Natural killer cell (primary cell): ENCODE measurements around the gene LAMC1. TPM values are rescaled to one million over a fixed set of nuclear protein-coding genes. Genes with fewer than 3 reads are reported as not detected.

Experiments
- ATAC-seq, 3 donors: fragments of 150-1000 bp in 2 of 3; fragments of 200-7000 bp in 1 of 3; cut with Tn5 transposase; 1 replicate in 1 of 3; 2 replicates in 2 of 3; pipeline ENCODE4 v1.10.0; 2021; ENCODE audit warnings: mild to moderate bottlenecking in 2 of 3, moderate library complexity in 2 of 3
- DNase-seq, 2 donors: peaks; one replicate each; pipeline versions ENCODE4 v3.0.0 to v3.0.0-alpha.2; 2013 to 2021; ENCODE audit warnings: mixed read lengths in 1 of 2
- H3K27ac ChIP-seq: one replicate; pipeline ENCODE4 v1.5.1; 2013; ENCODE audit warnings: mild to moderate bottlenecking, low read length
- H3K27me3 ChIP-seq: one replicate; pipeline ENCODE4 v1.6.1; 2013; ENCODE audit warnings: low read length; ENCODE audit not compliant: control insufficient read depth, insufficient read depth
- H3K36me3 ChIP-seq: one replicate; pipeline ENCODE4 v1.6.1; 2013; ENCODE audit warnings: low read length; ENCODE audit not compliant: control insufficient read depth, insufficient read depth
- H3K4me1 ChIP-seq: one replicate; pipeline ENCODE4 v1.6.1; 2013; ENCODE audit warnings: low read length; ENCODE audit not compliant: control insufficient read depth, insufficient read depth
- H3K4me3 ChIP-seq: one replicate; pipeline ENCODE4 v1.5.1; 2013; ENCODE audit warnings: low read length
- H3K9me3 ChIP-seq: one replicate; pipeline ENCODE4 v1.6.1; 2013; ENCODE audit warnings: low read length; ENCODE audit not compliant: control insufficient read depth, insufficient read depth
- H3K27ac Mint-ChIP-seq, 2 donors: one replicate each; pipeline ENCODE4 v1.8.0; 2022; ENCODE audit warnings: mild to moderate bottlenecking in 2 of 2, mixed read lengths in 2 of 2, moderate library complexity in 1 of 2
- H3K27me3 Mint-ChIP-seq, 2 donors: one replicate each; pipeline ENCODE4 v1.8.0; 2022; ENCODE audit warnings: low read depth in 2 of 2, mixed read lengths in 2 of 2
- H3K36me3 Mint-ChIP-seq: one replicate; pipeline ENCODE4 v1.8.0; 2022; ENCODE audit warnings: mixed read lengths
- H3K4me1 Mint-ChIP-seq, 2 donors: one replicate each; pipeline ENCODE4 v1.8.0; 2022; ENCODE audit warnings: mixed read lengths in 2 of 2
- H3K4me3 Mint-ChIP-seq: one replicate; pipeline ENCODE4 v1.8.0; 2022; ENCODE audit warnings: mild to moderate bottlenecking, moderate library complexity, mixed read lengths
- H3K9me3 Mint-ChIP-seq, 2 donors: one replicate each; pipeline ENCODE4 v1.8.0; 2022; ENCODE audit warnings: mixed read lengths in 2 of 2
- WGBS: methylation state at CpG from one replicate; pipeline ENCODE4 v1.1.7; 2013; ENCODE audit warnings: missing lambda C conversion rate; ENCODE audit not compliant: insufficient coverage; 5-methylcytosine and 5-hydroxymethylcytosine counted together
- intact Hi-C: fragments of 100-400 bp; cut with micrococcal nuclease; formaldehyde crosslinking; loops from one replicate; pipeline ENCODE4 v1.14.2; 2022
- total RNA-seq, 4 donors: library from RNA; stranded (reverse); fragments of 120-200 nt in 1 of 4; gene quantifications; one replicate each; pipeline versions ENCODE4 v1.2.3 to v1.2.4, GENCODE V29; 2013 to 2022
- TF ChIP-seq, protein P1 (sequence below): fragments of 200-600 bp; IDR thresholded peaks from one replicate; pipeline ENCODE4 v1.8.0; 2022; ENCODE audit warnings: antibody characterized with exemption

Gene LAMC1
- total RNA-seq, 3 donors from 2014 or later (not counting 1 experiment from before 2014, with no cell fraction given): 0.33 to 0.66 (median 0.58) TPM

DNA sequence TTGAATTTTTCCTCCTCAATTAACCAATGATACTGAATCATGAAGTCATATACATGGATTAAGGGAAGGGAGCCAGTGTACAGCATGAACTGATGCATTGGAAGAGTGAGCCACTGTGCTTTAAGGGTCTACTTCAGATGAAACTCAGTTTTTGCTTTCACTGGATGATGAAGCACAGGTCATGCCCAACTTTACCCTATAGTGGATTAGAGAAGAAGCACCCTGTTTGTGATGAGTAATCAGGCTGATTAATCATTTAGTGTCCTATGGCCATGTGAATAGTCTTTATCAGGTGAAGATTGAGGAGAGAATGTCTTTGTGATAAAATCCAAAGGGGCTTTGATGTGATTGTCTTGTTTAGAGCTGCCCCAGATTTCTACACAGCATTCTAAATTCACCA, 24.7 kb upstream of the LAMC1 start:
- no peak overlapping the region for H3K4me3 Mint-ChIP-seq

DNA sequence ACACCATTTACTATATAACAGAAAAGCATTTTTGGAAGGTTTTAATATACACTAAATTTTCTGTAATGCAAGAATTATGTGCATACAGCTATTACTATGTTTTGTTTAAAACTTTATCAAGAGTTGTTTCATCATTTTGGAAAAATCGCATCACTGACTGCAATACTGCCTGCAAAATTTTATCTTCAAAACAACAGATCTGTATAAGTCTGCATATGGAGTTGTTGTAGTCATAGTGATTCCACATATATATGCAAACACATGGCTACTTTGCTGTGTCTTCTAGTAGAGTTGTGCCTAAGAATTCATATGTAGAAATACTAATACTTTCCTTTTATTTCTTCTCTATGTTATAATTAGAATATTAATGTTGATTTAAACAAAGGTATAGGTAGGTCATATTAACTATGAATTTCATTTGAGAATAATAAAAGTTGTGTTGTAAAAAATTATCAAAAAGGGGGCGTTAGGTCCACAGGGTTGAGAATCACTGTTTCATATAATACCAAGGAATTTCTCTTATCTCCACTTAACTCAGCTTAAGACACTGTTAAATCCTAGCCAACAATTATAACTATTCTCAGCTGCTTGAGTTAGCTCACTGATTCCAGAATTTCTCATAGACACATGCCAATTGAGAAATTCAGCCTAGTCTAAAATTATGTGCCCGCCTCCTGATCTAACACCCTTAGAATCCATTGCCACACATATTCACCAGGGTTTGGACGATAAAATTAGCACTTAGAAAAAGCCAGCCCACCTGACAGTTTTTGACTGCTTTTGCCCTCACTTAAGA, 22.9 kb upstream of the LAMC1 start:
- no peak for DNase-seq
- H3K27me3 ChIP-seq: peaks cover 2% of the 10 kb centered on the region
- 84% methylated on average over 3 of the region's 4 CpGs for WGBS
- TF ChIP-seq, protein P1, sequence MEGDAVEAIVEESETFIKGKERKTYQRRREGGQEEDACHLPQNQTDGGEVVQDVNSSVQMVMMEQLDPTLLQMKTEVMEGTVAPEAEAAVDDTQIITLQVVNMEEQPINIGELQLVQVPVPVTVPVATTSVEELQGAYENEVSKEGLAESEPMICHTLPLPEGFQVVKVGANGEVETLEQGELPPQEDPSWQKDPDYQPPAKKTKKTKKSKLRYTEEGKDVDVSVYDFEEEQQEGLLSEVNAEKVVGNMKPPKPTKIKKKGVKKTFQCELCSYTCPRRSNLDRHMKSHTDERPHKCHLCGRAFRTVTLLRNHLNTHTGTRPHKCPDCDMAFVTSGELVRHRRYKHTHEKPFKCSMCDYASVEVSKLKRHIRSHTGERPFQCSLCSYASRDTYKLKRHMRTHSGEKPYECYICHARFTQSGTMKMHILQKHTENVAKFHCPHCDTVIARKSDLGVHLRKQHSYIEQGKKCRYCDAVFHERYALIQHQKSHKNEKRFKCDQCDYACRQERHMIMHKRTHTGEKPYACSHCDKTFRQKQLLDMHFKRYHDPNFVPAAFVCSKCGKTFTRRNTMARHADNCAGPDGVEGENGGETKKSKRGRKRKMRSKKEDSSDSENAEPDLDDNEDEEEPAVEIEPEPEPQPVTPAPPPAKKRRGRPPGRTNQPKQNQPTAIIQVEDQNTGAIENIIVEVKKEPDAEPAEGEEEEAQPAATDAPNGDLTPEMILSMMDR: no peak
- H3K4me3 ChIP-seq: no peak overlapping the region
- intact Hi-C loops: no loop called here
- no peaks in the 10 kb centered on the region for H3K9me3 Mint-ChIP-seq
- H3K4me1 Mint-ChIP-seq: no peaks in the 10 kb centered on the region
- no peak overlapping the region for H3K27ac Mint-ChIP-seq
- peaks cover 7 to 14% of the 10 kb centered on the region in 2 donors for H3K27me3 Mint-ChIP-seq
- no peak overlapping the region for H3K27ac ChIP-seq
- H3K4me3 Mint-ChIP-seq: no peak overlapping the region
- H3K4me1 ChIP-seq: no peaks in the 10 kb centered on the region
- no peaks in the 10 kb centered on the region for H3K36me3 Mint-ChIP-seq
- no peaks in the 10 kb centered on the region for H3K9me3 ChIP-seq
- no peak for ATAC-seq
- no peaks in the 10 kb centered on the region for H3K36me3 ChIP-seq

More for the DNA sequence above, 24.7 kb upstream of the LAMC1 start:
- intact Hi-C loops: no loop called here
- H3K27ac ChIP-seq: no peak overlapping the region
- ATAC-seq (no peak), DNase-seq (no peak)
- H3K4me3 ChIP-seq: no peak overlapping the region
- H3K27me3 Mint-ChIP-seq: peaks cover 6 to 7% of the 10 kb centered on the region in 2 donors
- H3K36me3 ChIP-seq: no peaks in the 10 kb centered on the region
- no peaks in the 10 kb centered on the region for H3K4me1 ChIP-seq
- no peaks in the 10 kb centered on the region for H3K4me1 Mint-ChIP-seq
- TF ChIP-seq, protein P1: no peak
- H3K9me3 Mint-ChIP-seq: no peaks in the 10 kb centered on the region
- H3K27ac Mint-ChIP-seq: no peak overlapping the region
- H3K36me3 Mint-ChIP-seq: no peaks in the 10 kb centered on the region
- H3K27me3 ChIP-seq: peaks cover 2% of the 10 kb centered on the region
- no peaks in the 10 kb centered on the region for H3K9me3 ChIP-seq

DNA sequence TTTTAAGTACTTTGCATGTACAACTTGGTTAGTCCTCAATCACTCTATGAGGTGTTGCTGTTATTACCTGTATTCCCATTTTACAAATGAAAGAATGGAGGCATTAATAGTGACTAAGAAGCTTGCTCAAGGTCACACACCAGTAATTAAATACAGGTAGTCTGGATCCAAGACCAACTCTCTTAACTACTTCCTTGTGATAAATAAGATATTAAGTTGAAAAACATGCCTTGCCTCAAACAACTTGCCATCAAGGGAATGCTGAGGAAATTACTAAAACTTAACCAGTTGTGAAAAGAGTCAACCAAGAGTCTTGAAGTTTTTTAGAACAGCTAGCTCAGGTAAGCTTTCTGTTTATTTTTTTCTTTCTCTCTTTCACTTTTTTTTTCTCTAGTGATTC, 21.0 kb upstream of the LAMC1 start:
- no peaks in the 10 kb centered on the region for H3K36me3 ChIP-seq
- TF ChIP-seq, protein P1: no peak
- H3K27ac Mint-ChIP-seq: no peak overlapping the region
- DNase-seq (no peak), ATAC-seq (no peak)
- H3K4me1 ChIP-seq: no peaks in the 10 kb centered on the region
- no peaks in the 10 kb centered on the region for H3K4me1 Mint-ChIP-seq
- no peak overlapping the region for H3K4me3 ChIP-seq
- H3K27ac ChIP-seq: no peak overlapping the region
- H3K27me3 ChIP-seq: peaks cover 2% of the 10 kb centered on the region
- no peaks in the 10 kb centered on the region for H3K36me3 Mint-ChIP-seq
- H3K4me3 Mint-ChIP-seq: no peak overlapping the region
- no peaks in the 10 kb centered on the region for H3K9me3 Mint-ChIP-seq
- intact Hi-C loops: no loop called here
- H3K9me3 ChIP-seq: no peaks in the 10 kb centered on the region
- H3K27me3 Mint-ChIP-seq: peaks cover 5 to 12% of the 10 kb centered on the region in 2 donors

DNA sequence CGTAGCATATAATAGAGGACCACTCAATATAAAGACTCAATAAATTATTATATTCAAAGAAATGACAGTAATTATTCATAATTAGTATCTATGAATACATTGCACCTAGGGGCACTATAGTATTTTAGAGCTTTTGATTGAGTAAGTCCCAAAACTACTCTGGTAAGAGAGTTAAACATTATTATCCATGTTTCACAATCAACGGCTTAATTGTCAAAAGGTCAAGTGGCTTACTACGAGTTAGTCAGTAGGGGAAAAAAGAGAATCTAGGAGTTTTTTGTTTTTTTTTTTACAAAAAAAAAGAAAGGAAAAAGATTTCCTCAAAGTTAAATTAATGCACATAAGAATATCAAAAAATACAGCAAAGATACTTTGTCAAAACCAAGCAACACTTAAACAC, 20.4 kb upstream of the LAMC1 start:
- Mint-ChIP-seq H3K27ac (no peak overlapping the region), H3K36me3 (no peaks in the 10 kb centered on the region), H3K4me1 (no peaks in the 10 kb centered on the region), H3K4me3 (no peak overlapping the region), H3K27me3 (peaks cover 6 to 15% of the 10 kb centered on the region in 2 donors), H3K9me3 (no peaks in the 10 kb centered on the region)
- no CpG with 5 or more reads among the region's 3 CpGs for WGBS
- TF ChIP-seq, protein P1: no peak
- ATAC-seq: no peak
- Histone ChIP-seq H3K27ac (no peak overlapping the region), H3K27me3 (peaks cover 2% of the 10 kb centered on the region), H3K9me3 (no peaks in the 10 kb centered on the region), H3K4me1 (no peaks in the 10 kb centered on the region), H3K4me3 (no peak overlapping the region), H3K36me3 (no peaks in the 10 kb centered on the region)
- no peak for DNase-seq
- intact Hi-C loops: no loop called here
